CD4-positive, alpha-beta T cell (primary cell): ENCODE results near the gene ELOVL3. TPM values are rescaled to one million over a fixed set of nuclear protein-coding genes. Genes with fewer than 3 reads are reported as not detected.
"Not testable (repeated sequence)": the region's sequence is repeated elsewhere in the genome, so short reads cannot be mapped to it uniquely, and the experiment has no call there.

Experiments
- ATAC-seq: fragments of 200-7000 bp; cut with Tn5 transposase; one replicate; pipeline ENCODE4 v1.10.0; 2022; ENCODE audit warnings: mild to moderate bottlenecking; ENCODE audit not compliant: poor library complexity
- CTCF ChIA-PET: fragments of 350-600 bp; sonication (Branson Sonifier 250); formaldehyde crosslinking; loops from one replicate; lab custom pipeline; 2021; ENCODE audit warnings: antibody characterized with exemption, inconsistent platforms; lab: Charles Lee
- POLR2A ChIA-PET: fragments of 350-600 bp; sonication (Branson Sonifier 250); formaldehyde crosslinking; loops from one replicate; lab custom pipeline; 2021; ENCODE audit warnings: antibody characterized with exemption, inconsistent platforms; lab: Charles Lee
- DNase-seq, 14 experiments: peaks; one replicate each; pipeline ENCODE4 v3.0.0-alpha.2; 2013 to 2020; ENCODE audit warnings: mixed read lengths in 2 of 14
- H3K27ac ChIP-seq, 2 donors: one replicate each; pipeline versions ENCODE4 v1.5.1 to v1.7.0; 2013; ENCODE audit warnings: low read length in 2 of 2, low read depth in 1 of 2, mild to moderate bottlenecking in 1 of 2
- H3K27me3 ChIP-seq, 2 experiments: 1 replicate in 1 of 2; 2 replicates in 1 of 2; pipeline versions ENCODE4 v1.6.1 to v1.7.0; 2013; ENCODE audit warnings: low read length in 2 of 2, control low read depth in 1 of 2, mild to moderate bottlenecking in 1 of 2, moderate library complexity in 1 of 2; ENCODE audit not compliant: insufficient read depth in 2 of 2, control insufficient read depth in 1 of 2
- H3K36me3 ChIP-seq: one replicate; pipeline ENCODE4 v1.6.1; 2013; ENCODE audit warnings: low read length, control low read depth; ENCODE audit not compliant: insufficient read depth
- H3K4me1 ChIP-seq: one replicate; pipeline ENCODE4 v1.6.1; 2013; ENCODE audit warnings: low read length, control low read depth; ENCODE audit not compliant: insufficient read depth
- H3K4me3 ChIP-seq: one replicate; pipeline ENCODE4 v1.5.1; 2013; ENCODE audit warnings: mild to moderate bottlenecking, low read length, moderate library complexity
- H3K9me3 ChIP-seq, 2 experiments: 1 replicate in 1 of 2; 2 replicates in 1 of 2; pipeline versions ENCODE4 v1.6.1 to v1.7.0; 2013; ENCODE audit warnings: low read length in 2 of 2, mild to moderate bottlenecking in 2 of 2, control low read depth in 1 of 2, moderate library complexity in 1 of 2; ENCODE audit not compliant: control insufficient read depth in 1 of 2, insufficient read depth in 1 of 2
- H3K27ac Mint-ChIP-seq: one replicate; pipeline ENCODE4 v1.8.0; 2020; ENCODE audit warnings: mixed read lengths
- H3K27me3 Mint-ChIP-seq: one replicate; pipeline ENCODE4 v1.8.0; 2021; ENCODE audit warnings: mixed read lengths
- H3K36me3 Mint-ChIP-seq: one replicate; pipeline ENCODE4 v1.8.0; 2021; ENCODE audit warnings: low read depth, mixed read lengths
- H3K4me1 Mint-ChIP-seq: one replicate; pipeline ENCODE4 v1.8.0; 2021; ENCODE audit warnings: low read depth, mixed read lengths
- H3K4me3 Mint-ChIP-seq: one replicate; pipeline ENCODE4 v1.8.0; 2020; ENCODE audit warnings: mild to moderate bottlenecking, mixed read lengths
- H3K9me3 Mint-ChIP-seq: one replicate; pipeline ENCODE4 v1.8.0; 2020; ENCODE audit warnings: mixed read lengths
- intact Hi-C, 2 experiments: fragments of 100-400 bp; cut with DNase I in 1 of 2; cut with micrococcal nuclease in 1 of 2; formaldehyde crosslinking; loops; one replicate each; pipeline versions ENCODE4 v1.15.1 to v1.9.0; 2023 to 2025; cut with DNase I, micrococcal nuclease
- total RNA-seq, 174 experiments: library from RNA in 2 of 174; stranded (reverse) in 2 of 174; gene quantifications; one replicate each; pipeline ENCODE4 v1.2.3 and lab custom pipeline; 2021 to 2026
- TF ChIP-seq, protein P1 (sequence below): fragments of 200-600 bp; IDR thresholded peaks from one replicate; pipeline ENCODE4 v1.8.0; 2022; ENCODE audit warnings: antibody characterized with exemption, mild to moderate bottlenecking

The ELOVL3 gene
- total RNA-seq, 2 experiments from 2014 or later = not detected

DNA sequence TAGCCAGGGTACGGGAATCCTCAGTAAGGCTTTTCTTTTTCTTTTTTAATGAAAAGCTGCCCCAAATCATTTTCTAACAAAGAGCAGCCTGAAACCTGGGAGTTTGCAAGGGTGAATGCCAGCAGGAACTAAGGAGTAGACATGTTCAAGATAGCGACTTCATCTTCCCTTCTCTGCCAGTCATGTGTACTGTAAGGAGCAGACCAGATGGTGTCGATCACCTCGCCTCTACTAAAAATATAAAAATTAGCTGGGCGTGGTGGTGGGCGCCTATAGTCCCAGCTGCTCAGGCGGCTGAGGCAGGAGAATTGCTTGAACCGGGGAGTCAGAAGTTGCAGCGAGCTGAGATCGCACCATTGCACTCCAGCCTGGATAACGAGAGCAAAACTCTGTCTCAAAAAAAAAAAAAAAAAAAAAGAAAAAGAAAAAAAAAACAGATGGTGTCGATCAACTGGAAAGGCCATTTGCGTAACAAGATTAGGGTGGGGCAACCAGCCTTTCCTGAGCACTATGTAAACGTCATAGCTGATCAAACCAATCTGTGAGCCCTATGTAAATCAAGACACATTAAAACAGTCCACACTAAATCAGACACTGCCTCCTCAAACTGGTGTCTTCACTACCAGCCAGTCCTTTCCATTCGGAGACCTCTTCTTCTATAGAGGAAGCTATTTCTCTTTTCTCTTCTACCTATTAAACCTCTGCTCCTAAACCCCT, 40.1 kb upstream of the ELOVL3 start:
- H3K27ac ChIP-seq = no peak overlapping the region
- H3K4me3 ChIP-seq = no peak overlapping the region
- ATAC-seq (no peak), DNase-seq (no peak)
- no peaks in the 10 kb centered on the region for H3K36me3 ChIP-seq
- H3K27me3 Mint-ChIP-seq = no peaks in the 10 kb centered on the region
- intact Hi-C loops = no loop called here
- H3K4me3 Mint-ChIP-seq = no peak overlapping the region
- peaks cover 0 to 9% of the 10 kb centered on the region in 2 experiments for H3K9me3 ChIP-seq
- H3K4me1 ChIP-seq = peaks cover 18% of the 10 kb centered on the region
- H3K27ac Mint-ChIP-seq = no peak overlapping the region
- POLR2A ChIA-PET = interaction anchor here (0.6 kb wide), 1 partner anchor 502 kb away, joined by 3 read pairs; no protein-coding TSS in a partner anchor
- TF ChIP-seq, protein P1, sequence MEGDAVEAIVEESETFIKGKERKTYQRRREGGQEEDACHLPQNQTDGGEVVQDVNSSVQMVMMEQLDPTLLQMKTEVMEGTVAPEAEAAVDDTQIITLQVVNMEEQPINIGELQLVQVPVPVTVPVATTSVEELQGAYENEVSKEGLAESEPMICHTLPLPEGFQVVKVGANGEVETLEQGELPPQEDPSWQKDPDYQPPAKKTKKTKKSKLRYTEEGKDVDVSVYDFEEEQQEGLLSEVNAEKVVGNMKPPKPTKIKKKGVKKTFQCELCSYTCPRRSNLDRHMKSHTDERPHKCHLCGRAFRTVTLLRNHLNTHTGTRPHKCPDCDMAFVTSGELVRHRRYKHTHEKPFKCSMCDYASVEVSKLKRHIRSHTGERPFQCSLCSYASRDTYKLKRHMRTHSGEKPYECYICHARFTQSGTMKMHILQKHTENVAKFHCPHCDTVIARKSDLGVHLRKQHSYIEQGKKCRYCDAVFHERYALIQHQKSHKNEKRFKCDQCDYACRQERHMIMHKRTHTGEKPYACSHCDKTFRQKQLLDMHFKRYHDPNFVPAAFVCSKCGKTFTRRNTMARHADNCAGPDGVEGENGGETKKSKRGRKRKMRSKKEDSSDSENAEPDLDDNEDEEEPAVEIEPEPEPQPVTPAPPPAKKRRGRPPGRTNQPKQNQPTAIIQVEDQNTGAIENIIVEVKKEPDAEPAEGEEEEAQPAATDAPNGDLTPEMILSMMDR = no peak
- H3K4me1 Mint-ChIP-seq = peaks cover 15% of the 10 kb centered on the region
- no peaks in the 10 kb centered on the region for H3K36me3 Mint-ChIP-seq
- no peaks in the 10 kb centered on the region for H3K9me3 Mint-ChIP-seq
- no peaks in the 10 kb centered on the region for H3K27me3 ChIP-seq
- CTCF ChIA-PET = interaction anchor here (2.9 kb wide), 1 partner anchor 17 kb away, joined by 9 read pairs; no protein-coding TSS in a partner anchor

DNA sequence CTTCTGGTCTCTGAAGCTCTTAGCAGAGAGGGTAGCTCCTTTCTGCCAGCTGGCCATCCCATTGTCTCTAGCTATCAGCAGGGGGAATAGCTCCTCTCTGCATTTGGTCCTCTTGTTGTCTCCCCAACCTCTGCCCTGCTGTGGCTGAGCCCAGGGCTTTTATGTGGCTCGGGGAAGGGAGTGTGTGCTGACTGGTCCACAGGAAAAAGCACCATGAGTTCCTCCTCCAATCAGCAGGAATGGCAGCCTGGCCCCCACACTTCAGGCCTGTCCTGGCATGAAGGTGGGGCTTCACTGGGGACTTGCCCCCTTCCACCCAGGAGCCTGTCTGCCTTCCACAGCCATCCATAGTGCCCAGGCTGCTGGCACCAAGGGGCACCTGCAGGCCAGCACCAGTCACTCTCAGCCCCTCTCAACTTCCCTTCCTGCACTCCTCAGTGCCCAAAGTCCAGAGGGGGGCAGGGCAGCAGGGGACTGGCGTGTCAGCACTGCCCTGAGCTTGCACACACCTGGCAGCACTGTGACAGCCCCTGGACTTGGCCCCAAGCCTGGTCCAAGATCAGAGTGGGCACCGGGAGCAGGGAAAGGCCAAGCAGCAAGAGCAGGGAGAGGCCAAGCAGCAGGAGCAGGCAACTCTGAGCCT, 37.7 kb upstream of the ELOVL3 start:
- H3K9me3 ChIP-seq = peaks cover 0 to 17% of the 10 kb centered on the region in 2 experiments
- H3K4me1 ChIP-seq = peaks cover 18% of the 10 kb centered on the region
- ChIA-PET CTCF (interaction anchor here (0.7 to 1.6 kb wide), 2 partner anchors 19 to 570 kb away, joined by 3 to 4 read pairs; no protein-coding TSS in a partner anchor), POLR2A (interaction anchor here (1.1 to 1.3 kb wide), 2 partner anchors 19 to 43 kb away, joined by 3 to 5 read pairs; no protein-coding TSS in a partner anchor)
- no peak overlapping the region for H3K4me3 ChIP-seq
- intact Hi-C loops = no loop called here
- Mint-ChIP-seq H3K36me3 (no peaks in the 10 kb centered on the region), H3K4me3 (no peak overlapping the region), H3K4me1 (peaks cover 15% of the 10 kb centered on the region), H3K27ac (no peak overlapping the region), H3K27me3 (no peaks in the 10 kb centered on the region), H3K9me3 (peaks cover 4% of the 10 kb centered on the region)
- no peak overlapping the region for H3K27ac ChIP-seq
- TF ChIP-seq, protein P1 = no peak
- H3K27me3 ChIP-seq = no peaks in the 10 kb centered on the region
- peak in 1 of 14 experiments; percentile 15 for DNase-seq
- H3K36me3 ChIP-seq = no peaks in the 10 kb centered on the region
- no peak for ATAC-seq

- H3K4me3 ChIP-seq, H3K36me3 Mint-ChIP-seq, H3K27ac ChIP-seq, H3K27me3 ChIP-seq, H3K27me3 Mint-ChIP-seq, intact Hi-C loops, H3K9me3 Mint-ChIP-seq, H3K36me3 ChIP-seq: not testable (repeated sequence)
- POLR2A ChIA-PET = interaction anchor here (0.6 to 1.3 kb wide), 4 partner anchors 20 to 485 kb away, joined by 3 to 5 read pairs (median 4); partner anchors contain the start of gene FBXL15
- CTCF ChIA-PET = interaction anchor here (0.6 to 1.6 kb wide), 3 partner anchors 20 to 569 kb away, joined by 3 to 4 read pairs (median 3); no protein-coding TSS in a partner anchor
- H3K4me1 ChIP-seq = peaks cover 18% of the 10 kb centered on the region
- DNase-seq (peak in 3 of 14 experiments; percentile 26 to 55 (median 28)), ATAC-seq (peak; percentile 49)
- Mint-ChIP-seq H3K4me1 (peaks cover 15% of the 10 kb centered on the region), H3K27ac (peak overlapping the region; percentile 78), H3K4me3 (peak overlapping the region; percentile 52)
- H3K9me3 ChIP-seq = peaks cover 0 to 17% of the 10 kb centered on the region in 2 experiments
Observed at GRCh38 chr10:102188941-102189898, 36.9 kb upstream of the ELOVL3 start.
